H1 (cell line): ENCODE results near the gene ACKR3. TPM values are rescaled to one million over a fixed set of nuclear protein-coding genes. Genes with fewer than 3 reads are reported as not detected.

ENCODE experiments used
- CHD7 ChIP-seq: fragments of 300-600 bp; sonication (generic); IDR thresholded peaks from 2 replicates; pipeline ENCODE4 v1.7.1; 2012; ENCODE audit warnings: low read length, moderate library complexity, mild to moderate bottlenecking, inconsistent platforms; ENCODE audit not compliant: insufficient replicate concordance
- SIN3A ChIP-seq, 2 experiments: IDR thresholded peaks in 1 of 2; conservative IDR thresholded peaks in 1 of 2; 2 replicates each; pipeline ENCODE4 v1.6.1; 2011 to 2012; ENCODE audit warnings: low read length in 2 of 2, improper control_type of control experiment in 1 of 2, low read depth in 1 of 2, mild to moderate bottlenecking in 1 of 2
- USF2 ChIP-seq: IDR thresholded peaks from 2 replicates; pipeline ENCODE4 v1.6.1; 2011; ENCODE audit warnings: low read length, improper control_type of control experiment
- polyA plus RNA-seq, 7 experiments: library from polyadenylated mRNA; depleted of rRNA in 3 of 7; stranded (reverse) in 5 of 7; unstranded in 2 of 7; fragments of >200 nt in 5 of 7; fragments of 200-250 nt in 2 of 7; gene quantifications; 1 replicate in 5 of 7; 2 replicates in 1 of 7; 4 replicates in 1 of 7; pipeline versions ENCODE4 v1.2.1 to v1.2.3, GENCODE V29; 2011 to 2013; ENCODE audit warnings: missing spikeins in 2 of 7, mixed read lengths in 2 of 7
- total RNA-seq: library from RNA; stranded (reverse); fragmentation: NEBNext Ultra II Directional; extraction: Animal tissue kit (Norgen Biotek cat#: 25700); gene quantifications from 2 replicates; pipeline ENCODE4 v1.2.1, GENCODE V29; 2021

The ACKR3 gene
- total and polyA plus RNA-seq, 2 of the 8 experiments (the other 6 are each of a cell fraction or from before 2014, with no cell fraction given) = 1.4 to 24.4 TPM

- TF ChIP-seq SIN3A (conservative IDR thresholded peaks at IDR 0.05 in 1 of 2, IDR thresholded peaks at IDR 0.05 in 1 of 2; ENCODE audit: low read depth in 1 of 2, low read length in 2 of 2) (no peak), CHD7 (no peak), USF2 (no peak)
These were observed 15.1 kb downstream of the ACKR3 start (continued) for GRCh38 chr2:236584521-236585384.
